ENCODE results near the gene CCDC106.

The CCDC106 gene

GRCh38 chr19:55686311-55687050 lies 38.5 kb downstream of the CCDC106 start:
- DNase-seq, result no peak

GRCh38 chr19:55687281-55688201 lies 39.5 kb downstream of the CCDC106 start:
- no peak for DNase-seq

GRCh38 chr19:55688422-55689218 lies 40.6 kb downstream of the CCDC106 start:
- DNase-seq, result no peak

GRCh38 chr19:55689411-55690108 lies 41.5 kb downstream of the CCDC106 start:
- DNase-seq, result no peak

GRCh38 chr19:55690109-55690768 lies 42.2 kb downstream of the CCDC106 start:
- no peak for DNase-seq

GRCh38 chr19:55690769-55691545 lies 42.9 kb downstream of the CCDC106 start:
- no peak for DNase-seq

- DNase-seq, result no peak
Measured at GRCh38 chr19:55691561-55692481, 43.8 kb downstream of the CCDC106 start.

- no peak for DNase-seq
Measured at GRCh38 chr19:55692681-55693081, 44.7 kb downstream of the CCDC106 start.

- DNase-seq, result no peak
Measured at GRCh38 chr19:55693336-55693974, 45.4 kb downstream of the CCDC106 start.

- no peak for DNase-seq
Measured at GRCh38 chr19:55694241-55694655, 46.2 kb downstream of the CCDC106 start.

- no peak for DNase-seq
Measured at GRCh38 chr19:55694656-55695491, 46.9 kb downstream of the CCDC106 start.

GRCh38 chr19:55695511-55696290 lies 47.7 kb downstream of the CCDC106 start:
- DNase-seq, result no peak

- DNase-seq, result no peak
Measured at GRCh38 chr19:55696301-55697068, 48.5 kb downstream of the CCDC106 start.

GRCh38 chr19:55697069-55697440 lies 49.0 kb downstream of the CCDC106 start:
- no peak for DNase-seq

- DNase-seq, result no peak
Measured at GRCh38 chr19:55697698-55698097, 49.7 kb downstream of the CCDC106 start.

- DNase-seq, result no peak
Measured at GRCh38 chr19:55698256-55698655, 50.2 kb downstream of the CCDC106 start.

- no peak for DNase-seq
Measured at GRCh38 chr19:55699221-55699620, 51.2 kb downstream of the CCDC106 start.

All from CD4-positive, alpha-beta T cell treated with Interferon alpha-2 for 1 hour (primary cell).